ENCODE data around the gene CLASP1.

DNA sequence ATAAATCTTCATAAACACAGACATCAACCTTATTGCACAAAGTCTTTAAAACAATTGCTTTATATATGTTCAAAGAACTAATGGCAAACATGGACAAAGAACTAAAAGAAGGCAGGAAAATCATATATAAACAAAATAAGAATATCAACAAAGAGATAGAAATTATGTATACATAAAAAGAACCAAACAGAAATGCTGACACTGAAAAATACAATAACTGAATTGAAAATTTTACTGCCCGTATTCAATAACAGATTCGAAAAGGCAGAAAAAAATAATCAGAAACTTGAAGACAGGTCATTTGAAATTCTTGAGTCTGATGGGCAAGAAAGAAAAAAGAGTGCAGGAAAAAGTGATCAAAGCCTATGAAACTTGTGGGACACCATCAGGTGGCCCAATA is 342.2 kb downstream of the CLASP1 start:
- TF ChIP-seq, protein P1, sequence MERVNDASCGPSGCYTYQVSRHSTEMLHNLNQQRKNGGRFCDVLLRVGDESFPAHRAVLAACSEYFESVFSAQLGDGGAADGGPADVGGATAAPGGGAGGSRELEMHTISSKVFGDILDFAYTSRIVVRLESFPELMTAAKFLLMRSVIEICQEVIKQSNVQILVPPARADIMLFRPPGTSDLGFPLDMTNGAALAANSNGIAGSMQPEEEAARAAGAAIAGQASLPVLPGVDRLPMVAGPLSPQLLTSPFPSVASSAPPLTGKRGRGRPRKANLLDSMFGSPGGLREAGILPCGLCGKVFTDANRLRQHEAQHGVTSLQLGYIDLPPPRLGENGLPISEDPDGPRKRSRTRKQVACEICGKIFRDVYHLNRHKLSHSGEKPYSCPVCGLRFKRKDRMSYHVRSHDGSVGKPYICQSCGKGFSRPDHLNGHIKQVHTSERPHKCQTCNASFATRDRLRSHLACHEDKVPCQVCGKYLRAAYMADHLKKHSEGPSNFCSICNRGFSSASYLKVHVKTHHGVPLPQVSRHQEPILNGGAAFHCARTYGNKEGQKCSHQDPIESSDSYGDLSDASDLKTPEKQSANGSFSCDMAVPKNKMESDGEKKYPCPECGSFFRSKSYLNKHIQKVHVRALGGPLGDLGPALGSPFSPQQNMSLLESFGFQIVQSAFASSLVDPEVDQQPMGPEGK (CRISPR knock-in tag; IDR thresholded peaks at IDR 0.05; ENCODE audit: borderline replicate concordance), result no peak
- TF ChIP-seq RARB (CRISPR knock-in tag; IDR thresholded peaks at IDR 0.05), result no peak
- TF ChIP-seq, protein P2, sequence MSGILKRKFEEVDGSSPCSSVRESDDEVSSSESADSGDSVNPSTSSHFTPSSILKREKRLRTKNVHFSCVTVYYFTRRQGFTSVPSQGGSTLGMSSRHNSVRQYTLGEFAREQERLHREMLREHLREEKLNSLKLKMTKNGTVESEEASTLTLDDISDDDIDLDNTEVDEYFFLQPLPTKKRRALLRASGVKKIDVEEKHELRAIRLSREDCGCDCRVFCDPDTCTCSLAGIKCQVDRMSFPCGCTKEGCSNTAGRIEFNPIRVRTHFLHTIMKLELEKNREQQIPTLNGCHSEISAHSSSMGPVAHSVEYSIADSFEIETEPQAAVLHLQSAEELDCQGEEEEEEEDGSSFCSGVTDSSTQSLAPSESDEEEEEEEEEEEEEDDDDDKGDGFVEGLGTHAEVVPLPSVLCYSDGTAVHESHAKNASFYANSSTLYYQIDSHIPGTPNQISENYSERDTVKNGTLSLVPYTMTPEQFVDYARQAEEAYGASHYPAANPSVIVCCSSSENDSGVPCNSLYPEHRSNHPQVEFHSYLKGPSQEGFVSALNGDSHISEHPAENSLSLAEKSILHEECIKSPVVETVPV (CRISPR knock-in tag; IDR thresholded peaks at IDR 0.05), result no peak
- TF ChIP-seq, protein P3, sequence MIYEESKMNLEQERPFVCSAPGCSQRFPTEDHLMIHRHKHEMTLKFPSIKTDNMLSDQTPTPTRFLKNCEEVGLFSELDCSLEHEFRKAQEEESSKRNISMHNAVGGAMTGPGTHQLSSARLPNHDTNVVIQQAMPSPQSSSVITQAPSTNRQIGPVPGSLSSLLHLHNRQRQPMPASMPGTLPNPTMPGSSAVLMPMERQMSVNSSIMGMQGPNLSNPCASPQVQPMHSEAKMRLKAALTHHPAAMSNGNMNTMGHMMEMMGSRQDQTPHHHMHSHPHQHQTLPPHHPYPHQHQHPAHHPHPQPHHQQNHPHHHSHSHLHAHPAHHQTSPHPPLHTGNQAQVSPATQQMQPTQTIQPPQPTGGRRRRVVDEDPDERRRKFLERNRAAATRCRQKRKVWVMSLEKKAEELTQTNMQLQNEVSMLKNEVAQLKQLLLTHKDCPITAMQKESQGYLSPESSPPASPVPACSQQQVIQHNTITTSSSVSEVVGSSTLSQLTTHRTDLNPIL (CRISPR knock-in tag; IDR thresholded peaks at IDR 0.05; ENCODE audit: low read depth), result no peak
- TF ChIP-seq ESRRG (CRISPR knock-in tag; IDR thresholded peaks at IDR 0.05), result no peak
- TF ChIP-seq, protein P4, sequence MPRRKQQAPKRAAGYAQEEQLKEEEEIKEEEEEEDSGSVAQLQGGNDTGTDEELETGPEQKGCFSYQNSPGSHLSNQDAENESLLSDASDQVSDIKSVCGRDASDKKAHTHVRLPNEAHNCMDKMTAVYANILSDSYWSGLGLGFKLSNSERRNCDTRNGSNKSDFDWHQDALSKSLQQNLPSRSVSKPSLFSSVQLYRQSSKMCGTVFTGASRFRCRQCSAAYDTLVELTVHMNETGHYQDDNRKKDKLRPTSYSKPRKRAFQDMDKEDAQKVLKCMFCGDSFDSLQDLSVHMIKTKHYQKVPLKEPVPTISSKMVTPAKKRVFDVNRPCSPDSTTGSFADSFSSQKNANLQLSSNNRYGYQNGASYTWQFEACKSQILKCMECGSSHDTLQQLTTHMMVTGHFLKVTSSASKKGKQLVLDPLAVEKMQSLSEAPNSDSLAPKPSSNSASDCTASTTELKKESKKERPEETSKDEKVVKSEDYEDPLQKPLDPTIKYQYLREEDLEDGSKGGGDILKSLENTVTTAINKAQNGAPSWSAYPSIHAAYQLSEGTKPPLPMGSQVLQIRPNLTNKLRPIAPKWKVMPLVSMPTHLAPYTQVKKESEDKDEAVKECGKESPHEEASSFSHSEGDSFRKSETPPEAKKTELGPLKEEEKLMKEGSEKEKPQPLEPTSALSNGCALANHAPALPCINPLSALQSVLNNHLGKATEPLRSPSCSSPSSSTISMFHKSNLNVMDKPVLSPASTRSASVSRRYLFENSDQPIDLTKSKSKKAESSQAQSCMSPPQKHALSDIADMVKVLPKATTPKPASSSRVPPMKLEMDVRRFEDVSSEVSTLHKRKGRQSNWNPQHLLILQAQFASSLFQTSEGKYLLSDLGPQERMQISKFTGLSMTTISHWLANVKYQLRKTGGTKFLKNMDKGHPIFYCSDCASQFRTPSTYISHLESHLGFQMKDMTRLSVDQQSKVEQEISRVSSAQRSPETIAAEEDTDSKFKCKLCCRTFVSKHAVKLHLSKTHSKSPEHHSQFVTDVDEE (CRISPR knock-in tag; IDR thresholded peaks at IDR 0.05), result no peak
- TF ChIP-seq OSR1 (CRISPR knock-in tag; IDR thresholded peaks at IDR 0.05), result no peak
- no peak for TF ChIP-seq ZNF70 (CRISPR knock-in tag; IDR thresholded peaks at IDR 0.05)
- no peak for TF ChIP-seq ZFP3 (CRISPR knock-in tag; IDR thresholded peaks at IDR 0.05)

All from SK-N-SH treated with all-trans-retinoic acid at 6 μM for 48 hours (cell line).